GM18505 (cell line): ENCODE data around the gene STRA8.

Experiments
- ATAC-seq: cut with Tn5 transposase; IDR thresholded peaks from one replicate; pipeline ENCODE4 v1.9.1; 2021; ENCODE audit not compliant: unreplicated experiment
- POLR2A ChIP-seq: IDR thresholded peaks from 4 replicates; pipeline ENCODE4 v1.6.1; 2011; ENCODE audit warnings: borderline replicate concordance; ENCODE audit not compliant: insufficient read depth, insufficient read length; ENCODE audit errors: extremely low read depth

Gene STRA8, protein sequence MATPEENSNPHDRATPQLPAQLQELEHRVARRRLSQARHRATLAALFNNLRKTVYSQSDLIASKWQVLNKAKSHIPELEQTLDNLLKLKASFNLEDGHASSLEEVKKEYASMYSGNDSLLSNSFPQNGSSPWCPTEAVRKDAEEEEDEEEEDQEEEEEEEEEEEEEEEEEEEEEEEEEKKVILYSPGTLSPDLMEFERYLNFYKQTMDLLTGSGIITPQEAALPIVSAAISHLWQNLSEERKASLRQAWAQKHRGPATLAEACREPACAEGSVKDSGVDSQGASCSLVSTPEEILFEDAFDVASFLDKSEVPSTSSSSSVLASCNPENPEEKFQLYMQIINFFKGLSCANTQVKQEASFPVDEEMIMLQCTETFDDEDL

DNA sequence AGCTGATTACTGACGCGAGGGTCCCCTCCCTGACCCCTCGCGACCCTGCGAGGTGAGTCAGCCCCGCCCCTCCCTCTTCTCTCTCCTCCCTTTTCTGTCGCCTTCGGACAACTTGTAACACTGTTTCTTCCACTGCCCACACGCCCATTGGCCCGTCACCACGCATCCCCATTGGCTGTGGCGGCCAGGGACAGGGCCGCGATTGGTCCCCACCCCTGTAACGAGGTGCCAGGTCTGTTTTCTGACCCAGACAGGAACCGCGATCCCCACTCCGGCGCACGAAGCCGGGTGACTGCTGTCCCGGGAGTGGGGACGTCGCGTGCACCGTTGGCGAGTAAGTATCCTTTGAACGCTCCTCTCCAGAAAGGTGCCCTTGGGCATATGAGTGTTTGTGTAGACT, at the start of gene STRA8:
TSS of gene STRA8 (plus strand) at position 269 of the 400 bp plus-strand sequence. CDS start 6,687 bp downstream, outside the sequence.
- TF ChIP-seq POLR2A: no peak
- ATAC-seq: no peak

DNA sequence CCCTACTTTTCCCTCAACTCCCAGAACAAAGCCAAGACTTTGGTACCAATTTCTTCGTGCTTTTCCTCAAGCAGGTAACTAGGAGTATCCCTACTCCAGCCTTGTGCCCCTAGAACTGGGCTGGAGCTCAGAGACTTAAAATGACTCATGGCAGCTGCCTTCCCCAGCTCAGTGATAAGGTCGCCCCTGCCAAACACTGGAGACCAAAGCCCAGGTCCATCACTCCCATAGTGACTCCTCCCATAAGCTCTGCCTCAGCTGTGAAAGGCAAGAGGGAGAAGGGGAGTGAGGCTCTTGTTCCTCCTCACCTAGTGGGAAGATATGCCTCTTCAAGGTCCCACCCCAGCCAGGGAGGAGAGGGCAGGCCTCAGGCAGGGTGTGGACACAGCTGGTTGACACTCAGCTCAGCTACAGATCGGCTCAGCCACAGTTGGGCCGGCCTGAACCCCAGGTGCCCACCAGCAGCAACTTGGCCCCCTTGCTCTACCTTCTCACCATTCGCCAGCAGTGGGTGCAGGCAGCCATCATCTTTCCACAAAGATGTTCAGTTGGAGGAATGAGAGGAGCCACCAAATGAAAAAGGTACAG, 49.3 kb upstream of the STRA8 start:
- no peak for TF ChIP-seq POLR2A
- ATAC-seq: no peak

DNA sequence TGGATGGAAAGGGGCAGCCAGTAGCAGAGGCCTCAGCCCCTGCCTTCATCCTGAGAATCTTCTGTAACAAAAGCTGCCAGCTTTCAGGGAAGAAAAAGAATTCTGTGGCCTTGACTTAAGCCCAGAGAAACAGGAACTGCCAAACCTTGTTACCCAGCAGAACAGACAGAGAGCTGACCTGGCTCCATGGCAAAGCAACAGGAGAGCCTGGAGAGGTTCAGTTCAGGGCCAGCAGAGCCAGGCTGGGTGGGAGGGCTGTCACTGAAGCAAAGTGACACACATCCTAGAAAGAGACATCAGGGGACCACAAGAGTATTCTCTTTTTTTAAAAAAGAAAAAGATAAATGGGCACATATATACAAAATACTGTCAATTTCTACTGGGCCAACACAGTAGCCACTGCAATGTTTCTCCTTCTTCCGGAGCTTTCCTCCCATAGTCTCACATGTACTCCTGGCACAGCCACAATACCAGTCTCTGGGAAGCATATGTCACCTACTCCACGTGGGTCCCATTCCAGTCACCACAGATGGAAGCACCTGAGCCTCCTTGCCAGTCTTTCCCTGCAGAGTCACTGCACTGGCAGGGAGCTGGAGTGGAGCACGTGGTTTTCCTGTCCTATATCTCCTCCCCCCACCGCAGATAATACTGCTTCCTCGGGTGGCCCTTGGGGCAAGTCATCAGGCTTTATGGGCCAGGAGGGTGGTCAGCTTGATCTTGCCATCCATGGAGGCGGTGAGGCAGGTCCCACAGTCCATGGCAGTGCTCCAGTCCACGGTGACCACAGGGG, 48.0 kb upstream of the STRA8 start:
- no peak for TF ChIP-seq POLR2A
- ATAC-seq: no peak

DNA sequence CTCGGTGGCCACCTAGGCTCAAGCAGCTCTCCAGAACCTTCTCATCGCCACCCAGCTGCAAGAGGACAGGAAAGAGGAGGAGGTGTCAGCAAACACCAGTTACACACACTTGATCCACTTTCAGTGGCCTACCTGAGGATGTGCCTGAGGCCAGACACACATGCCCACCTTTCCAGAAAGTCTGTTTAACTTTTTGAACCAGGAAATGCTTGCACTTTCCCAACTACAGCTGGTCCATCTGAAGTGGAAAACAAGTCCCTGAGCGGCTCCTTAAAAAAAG, 47.4 kb upstream of the STRA8 start:
- TF ChIP-seq POLR2A: no peak
- no peak for ATAC-seq

DNA sequence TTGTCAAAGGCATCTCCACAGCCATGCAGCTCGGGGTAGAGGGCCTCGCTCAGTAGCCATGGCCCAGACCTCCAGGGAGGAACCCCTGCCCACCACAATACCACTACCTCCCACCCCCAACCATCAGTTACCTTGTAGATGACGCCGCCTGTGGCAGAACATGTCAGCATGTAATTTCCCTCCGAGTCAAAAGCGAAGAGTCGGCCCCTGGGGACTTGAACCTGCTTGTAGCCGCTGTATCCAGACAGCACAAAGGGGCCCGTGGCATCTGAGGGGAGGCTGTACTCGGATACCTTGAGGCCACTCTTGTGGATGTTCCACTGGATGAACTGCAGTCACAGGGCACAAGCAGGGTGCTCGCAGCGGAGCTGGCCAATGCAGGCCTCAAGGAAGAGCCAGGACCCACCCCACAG, 46.8 kb upstream of the STRA8 start:
- peak; percentile 59 for TF ChIP-seq POLR2A

DNA sequence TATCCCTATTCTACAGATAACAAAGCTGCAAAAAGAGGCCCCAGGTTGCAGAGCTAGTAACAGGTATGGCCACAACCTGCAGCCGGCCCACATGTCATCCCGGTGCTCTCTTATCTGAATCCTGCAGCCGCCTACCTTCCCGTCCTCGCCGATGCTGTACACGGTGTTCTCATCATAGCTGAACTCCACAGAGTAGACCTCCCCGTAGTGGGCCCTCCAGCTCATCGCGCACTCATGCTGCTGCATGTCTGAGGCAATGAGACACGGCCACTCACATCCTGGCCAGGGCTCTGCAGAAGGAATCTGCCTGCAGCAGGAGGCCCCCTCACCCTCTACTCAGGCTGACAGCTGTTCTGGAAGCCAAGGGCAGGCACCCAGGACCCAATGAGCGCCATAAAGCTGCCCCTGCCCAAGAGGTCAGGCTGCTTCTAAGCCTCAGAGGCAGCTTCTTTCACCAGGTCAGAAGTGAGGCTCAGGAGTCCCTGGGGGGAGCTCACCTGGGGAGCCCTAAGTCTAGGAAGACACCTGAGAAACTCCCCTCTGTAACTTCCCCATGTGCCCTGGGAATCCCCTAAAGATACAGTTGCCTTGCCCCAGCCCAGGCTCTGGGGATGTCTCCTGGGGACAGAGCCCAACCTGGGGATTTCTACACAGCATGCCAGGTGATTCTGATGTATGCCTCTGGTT, 45.2 kb upstream of the STRA8 start:
- no peak for TF ChIP-seq POLR2A
- ATAC-seq: no peak

More for the DNA sequence above, 46.8 kb upstream of the STRA8 start:
- ATAC-seq: peak; percentile 63

DNA sequence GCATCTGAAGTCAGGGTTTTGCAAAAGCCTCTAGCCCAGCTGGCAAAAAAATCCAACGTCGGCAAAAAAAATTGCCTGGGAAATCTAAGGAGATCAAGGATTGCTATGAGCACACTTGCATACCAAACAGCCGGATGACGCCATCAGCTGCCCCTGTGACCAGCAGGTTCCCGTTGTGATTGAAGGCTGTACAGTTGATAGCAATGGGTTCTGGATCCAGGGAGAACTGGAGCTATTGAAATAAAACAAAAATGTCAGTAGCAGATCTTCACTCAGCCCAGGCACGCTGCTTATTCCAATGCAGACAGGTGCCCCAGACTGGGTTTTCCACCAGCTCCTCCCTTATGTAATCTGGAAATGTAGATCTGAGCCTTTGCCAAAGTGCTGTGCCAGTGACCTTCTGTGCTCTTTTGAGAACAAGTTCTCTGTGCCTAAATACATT, 44.4 kb upstream of the STRA8 start:
- no peak for ATAC-seq
- TF ChIP-seq POLR2A: no peak

DNA sequence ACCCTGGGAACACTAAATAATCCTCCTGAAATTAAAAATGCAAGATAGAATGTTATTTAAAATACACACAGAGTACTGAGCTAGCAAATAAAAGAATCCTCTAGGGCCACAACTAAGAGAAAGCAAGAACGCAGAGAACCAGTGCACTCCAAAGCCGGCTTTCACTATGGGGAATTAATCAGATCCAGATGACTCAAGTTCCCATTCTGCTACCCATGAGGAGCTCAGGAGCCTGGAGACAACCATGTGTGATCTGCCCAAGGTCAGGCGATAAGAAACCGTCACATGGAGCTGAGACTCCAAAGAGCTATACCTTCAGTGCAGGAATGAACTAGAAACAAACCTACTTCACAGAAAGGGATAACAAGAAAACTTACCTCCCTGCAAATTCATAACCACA, 43.7 kb upstream of the STRA8 start:
- ATAC-seq: no peak
- no peak for TF ChIP-seq POLR2A

DNA sequence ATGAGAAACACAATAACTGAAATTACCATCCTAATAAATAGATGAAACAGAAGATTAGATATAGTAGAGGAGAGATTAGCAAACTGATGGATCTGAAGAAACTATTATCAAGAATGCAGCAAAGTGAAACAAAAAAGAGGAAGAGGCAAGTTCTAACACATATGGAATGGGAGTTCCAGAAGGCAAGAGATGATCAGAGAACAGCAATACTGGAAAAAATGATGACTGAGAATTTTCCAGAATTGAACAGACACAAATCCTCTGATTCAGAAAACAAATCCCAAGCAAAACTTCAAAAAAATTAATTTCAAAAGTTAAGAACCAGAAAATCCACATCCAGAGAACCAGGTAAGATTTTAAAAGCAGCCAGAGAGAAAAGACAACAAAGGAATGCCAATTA, 42.9 kb upstream of the STRA8 start:
- ATAC-seq: no peak
- TF ChIP-seq POLR2A: no peak

DNA sequence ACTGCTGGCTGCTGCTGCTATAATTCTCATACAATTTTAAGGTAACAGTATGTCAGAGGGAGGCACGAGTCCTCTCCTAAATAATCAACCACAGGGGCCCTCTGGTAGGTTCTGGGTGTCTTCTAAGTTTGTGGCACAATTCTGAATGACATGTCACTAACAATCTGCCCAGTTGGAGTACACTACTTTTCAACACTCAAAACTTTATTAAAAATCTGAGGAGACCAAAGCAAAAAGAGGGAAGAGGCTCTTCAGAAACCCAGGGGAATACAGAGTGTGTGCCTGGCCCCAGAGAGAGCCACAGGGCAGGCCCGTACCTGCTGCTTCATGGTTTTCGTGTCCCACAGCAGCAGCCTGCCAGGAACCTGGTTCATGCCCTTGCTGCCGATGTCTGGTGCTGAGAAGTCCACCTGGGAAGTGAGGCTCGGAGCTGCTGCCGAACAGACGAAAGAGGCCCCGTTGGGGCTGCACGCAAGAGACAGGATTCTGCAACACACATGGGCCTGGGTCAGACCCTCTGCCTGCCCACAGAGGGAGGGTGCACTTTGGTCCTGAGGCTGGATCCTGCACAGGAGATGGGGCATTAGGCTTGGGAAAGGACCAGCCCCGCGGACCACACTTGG, 40.6 kb upstream of the STRA8 start:
- no peak for ATAC-seq
- no peak for TF ChIP-seq POLR2A

DNA sequence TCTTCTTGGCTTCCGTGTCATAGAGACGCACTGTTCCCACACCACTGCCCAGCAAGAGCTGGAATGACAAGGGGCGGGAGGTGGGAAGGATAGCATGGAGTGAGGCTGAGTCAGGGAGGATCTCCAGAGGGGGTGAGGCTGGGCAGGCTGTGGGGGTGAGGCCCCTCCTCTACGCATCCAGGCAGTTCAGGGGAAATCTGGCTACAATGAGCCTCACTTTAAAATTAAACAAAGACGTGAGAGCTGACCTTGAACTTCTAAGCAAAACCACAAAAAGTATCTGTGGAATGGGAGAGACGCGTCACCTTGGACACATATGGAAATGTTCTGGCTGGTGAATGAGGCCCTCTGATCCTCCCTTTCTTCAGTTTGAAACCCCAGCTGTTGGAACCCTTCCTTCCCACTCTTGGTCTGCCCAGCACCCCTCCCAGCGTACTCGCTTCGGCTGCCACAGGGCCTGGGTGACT, 40.0 kb upstream of the STRA8 start:
- no peak for TF ChIP-seq POLR2A
- no peak for ATAC-seq

DNA sequence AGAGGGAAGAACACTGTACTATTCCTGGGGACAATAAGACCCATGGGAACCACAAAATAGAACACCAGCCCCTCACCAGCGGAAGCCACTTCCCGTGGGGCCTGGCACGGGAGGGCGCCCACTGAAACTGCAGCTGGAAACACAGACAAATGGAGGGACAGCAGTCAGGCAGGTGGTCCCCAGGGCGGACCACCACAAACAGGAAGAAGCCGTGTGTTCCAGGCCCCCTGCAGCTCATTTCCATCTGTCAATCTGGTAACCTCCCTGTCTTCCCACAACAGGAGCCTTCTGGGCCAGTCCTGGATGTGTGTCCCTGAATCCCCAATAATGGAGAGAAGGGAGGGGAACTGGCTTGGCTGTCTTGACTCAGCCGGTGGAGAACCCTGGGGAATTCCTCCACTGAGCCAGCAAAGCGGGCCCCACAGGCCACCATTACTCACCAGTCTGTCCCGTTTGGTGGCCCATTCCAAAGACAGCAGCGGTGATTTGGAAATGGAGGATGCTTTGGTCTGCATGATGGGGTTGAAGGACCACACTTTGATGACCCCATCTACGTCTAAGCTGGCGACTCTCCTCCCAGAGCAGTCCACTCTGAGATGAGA, 39.0 kb upstream of the STRA8 start:
- TF ChIP-seq POLR2A: no peak
- no peak for ATAC-seq

DNA sequence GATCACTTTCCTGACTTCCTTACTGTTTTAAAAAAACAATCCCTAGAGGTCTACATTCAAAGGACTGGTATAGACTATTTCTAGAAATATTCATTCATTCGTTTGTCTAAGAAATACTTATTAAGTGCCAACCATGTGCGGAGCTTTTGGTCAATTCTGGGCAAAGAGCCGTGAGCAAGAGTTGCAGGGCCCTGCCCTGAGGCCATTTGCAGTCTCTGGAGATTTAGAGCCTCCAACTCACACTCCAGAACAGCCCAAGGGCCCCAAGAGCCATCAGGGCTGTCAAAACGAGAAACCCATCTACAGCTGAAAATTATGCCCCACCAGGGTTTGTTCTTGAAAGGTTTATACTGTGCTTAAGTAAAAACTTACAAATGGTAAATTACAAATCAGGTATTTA, 38.5 kb upstream of the STRA8 start:
- no peak for TF ChIP-seq POLR2A
- ATAC-seq: no peak

DNA sequence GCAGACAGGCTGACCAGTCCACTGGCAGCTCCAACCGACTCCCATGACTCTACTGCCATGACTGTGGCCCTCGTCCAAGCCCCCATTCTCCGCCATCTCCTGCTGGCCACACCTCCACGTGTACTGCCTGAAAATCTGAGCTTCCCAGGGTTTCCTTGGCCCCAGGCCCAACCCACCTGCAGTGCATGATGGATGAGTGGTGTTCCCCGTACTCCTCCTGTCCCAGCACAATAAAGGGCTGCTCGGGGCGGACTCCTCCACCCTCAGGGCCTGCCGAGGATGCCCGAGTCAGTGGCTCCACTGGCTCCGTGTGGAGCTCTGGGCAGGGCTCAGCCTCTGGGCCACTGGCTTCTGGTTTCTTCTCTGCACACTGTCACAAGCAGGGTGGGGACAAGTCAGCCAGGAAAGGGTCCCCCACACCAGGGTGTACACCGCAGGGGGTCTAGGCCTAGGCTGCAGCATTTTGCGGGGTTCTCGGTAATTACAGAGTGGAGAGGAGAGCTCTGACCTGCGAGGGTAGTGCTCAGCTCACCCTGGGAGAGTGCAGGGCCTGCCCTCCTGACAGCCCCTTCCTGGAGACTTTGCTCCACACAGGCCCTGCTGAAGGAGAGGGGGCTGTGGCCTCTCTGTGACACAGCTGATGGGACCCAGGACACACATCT, 37.5 kb upstream of the STRA8 start:
- TF ChIP-seq POLR2A: no peak
- ATAC-seq: no peak
